WTC11 (cell line): ENCODE results near the gene SIRPD. TPM values are rescaled to one million over a fixed set of nuclear protein-coding genes. Genes with fewer than 3 reads are reported as not detected.

Source experiments
- ATAC-seq: fragments of 200-7000 bp; cut with Tn5 transposase; 2 replicates; pipeline ENCODE4 v1.10.0; 2021; ENCODE audit warnings: mild to moderate bottlenecking, moderate library complexity
- CTCF ChIA-PET: fragments of 300-600 bp; sonication (Branson Sonifier 250); formaldehyde crosslinking; loops from one replicate; lab custom pipeline; 2021; ENCODE audit warnings: antibody characterized with exemption; lab: Charles Lee
- POLR2A ChIA-PET: fragments of 350-600 bp; sonication (Branson Sonifier 250); formaldehyde crosslinking; loops from one replicate; lab custom pipeline; 2021; ENCODE audit warnings: antibody characterized with exemption; lab: Charles Lee
- DNase-seq: peaks from one replicate; pipeline ENCODE4 v3.0.0; 2021; ENCODE audit warnings: low spot score
- H3K27ac Mint-ChIP-seq: 2 replicates; pipeline ENCODE4 v1.8.0; 2021; ENCODE audit warnings: mixed read lengths
- H3K27me3 Mint-ChIP-seq: 2 replicates; pipeline ENCODE4 v1.8.0; 2021; ENCODE audit warnings: low read depth, mild to moderate bottlenecking, moderate library complexity, mixed read lengths
- H3K36me3 Mint-ChIP-seq: 2 replicates; pipeline ENCODE4 v1.8.0; 2021; ENCODE audit warnings: mixed read lengths
- H3K4me1 Mint-ChIP-seq: 2 replicates; pipeline ENCODE4 v1.8.0; 2022; ENCODE audit warnings: mixed read lengths
- H3K4me3 Mint-ChIP-seq: 2 replicates; pipeline ENCODE4 v1.8.0; 2021; ENCODE audit warnings: mild to moderate bottlenecking, moderate library complexity, mixed read lengths
- H3K9me3 Mint-ChIP-seq: 2 replicates; pipeline ENCODE4 v1.8.0; 2021; ENCODE audit warnings: mixed read lengths
- ARID4B ChIP-seq: sonication (generic); formaldehyde crosslinking; IDR thresholded peaks from 2 replicates; pipeline ENCODE4 v1.8.0; 2023; ENCODE audit warnings: missing genetic modification reagents, mild to moderate bottlenecking, borderline replicate concordance
- CDX4 ChIP-seq: fragments of 250-450 bp; sonication (Bioruptor Pico); IDR thresholded peaks from 2 replicates; pipeline ENCODE4 v1.9.0; 2021; ENCODE audit warnings: moderate library complexity, mild to moderate bottlenecking, inconsistent platforms, borderline replicate concordance
- CREB1 ChIP-seq: sonication (generic); formaldehyde crosslinking; IDR thresholded peaks from 2 replicates; pipeline ENCODE4 v1.8.0; 2023; ENCODE audit warnings: mild to moderate bottlenecking, missing genetic modification reagents
- CTCF ChIP-seq: fragments of 200-600 bp; IDR thresholded peaks from 2 replicates; pipeline ENCODE4 v1.8.0; 2022; ENCODE audit warnings: antibody characterized with exemption
- GABPB1 ChIP-seq: sonication (generic); formaldehyde crosslinking; IDR thresholded peaks from 2 replicates; pipeline ENCODE4 v1.8.1; 2023; ENCODE audit warnings: mild to moderate bottlenecking, missing genetic modification reagents
- MLX ChIP-seq: sonication (generic); formaldehyde crosslinking; IDR thresholded peaks from 2 replicates; pipeline ENCODE4 v1.8.1; 2023; ENCODE audit warnings: mild to moderate bottlenecking, missing genetic modification reagents, moderate library complexity
- NR1H2 ChIP-seq: sonication (generic); formaldehyde crosslinking; IDR thresholded peaks from 2 replicates; pipeline ENCODE4 v1.9.0; 2021; ENCODE audit warnings: mild to moderate bottlenecking, moderate library complexity, missing genetic modification reagents
- PRDM15 ChIP-seq: sonication (generic); formaldehyde crosslinking; IDR thresholded peaks from 2 replicates; pipeline ENCODE4 v1.8.0; 2022; ENCODE audit warnings: missing genetic modification reagents
- PRRX2 ChIP-seq: fragments of 250-450 bp; sonication (Bioruptor Pico); IDR thresholded peaks from 2 replicates; pipeline ENCODE4 v1.8.0; 2021; ENCODE audit warnings: mild to moderate bottlenecking
- SMAD3 ChIP-seq: sonication (generic); formaldehyde crosslinking; IDR thresholded peaks from 2 replicates; pipeline ENCODE4 v1.8.0; 2022; ENCODE audit warnings: missing genetic modification reagents, mild to moderate bottlenecking, borderline replicate concordance
- STAT6 ChIP-seq: sonication (generic); formaldehyde crosslinking; conservative IDR thresholded peaks from 2 replicates; pipeline ENCODE4 v1.8.1; 2023; ENCODE audit warnings: mild to moderate bottlenecking, low read depth, missing genetic modification reagents, moderate library complexity
- TEAD1 ChIP-seq: sonication (generic); formaldehyde crosslinking; IDR thresholded peaks from 2 replicates; pipeline ENCODE4 v1.8.0; 2022; ENCODE audit warnings: mild to moderate bottlenecking, missing genetic modification reagents
- ZNF138 ChIP-seq: sonication (generic); formaldehyde crosslinking; conservative IDR thresholded peaks from 2 replicates; pipeline ENCODE4 v1.8.1; 2022; ENCODE audit warnings: mild to moderate bottlenecking, moderate library complexity, missing genetic modification reagents
- ZNF416 ChIP-seq: fragments of 250-450 bp; sonication (Bioruptor Pico); IDR thresholded peaks from 2 replicates; pipeline ENCODE4 v1.9.0; 2021; ENCODE audit warnings: mild to moderate bottlenecking, inconsistent platforms
- total RNA-seq: library from RNA; stranded (reverse); gene quantifications from 3 replicates; pipeline ENCODE4 v1.2.3, GENCODE V29; 2021

Gene SIRPD
- total RNA-seq, 1 experiment from 2014 or later = not detected

GRCh38 chr20:1528811-1529210 lies 28.7 kb downstream of the SIRPD start:
- Mint-ChIP-seq H3K4me1 (no peaks in the 10 kb centered on the region; the same call in 1 of the 2 replicates), H3K27me3 (peaks cover 3% of the 10 kb centered on the region; the same call in 1 of the 2 replicates), H3K9me3 (0 out of 2 replicates have a peak, but pooled peaks cover 5% of the 10 kb centered on the region), H3K36me3 (no peaks in the 10 kb centered on the region), H3K27ac (no peak overlapping the region), H3K4me3 (no peak overlapping the region)
- CTCF ChIA-PET = interaction anchor here (0.9 kb wide), 1 partner anchor 25 kb away, joined by 3 read pairs; no protein-coding TSS in a partner anchor
- ATAC-seq = no peak
- DNase-seq = no peak
- POLR2A ChIA-PET = no interaction called here
- TF ChIP-seq STAT6 (CRISPR knock-in tag) (no peak), TEAD1 (CRISPR knock-in tag) (no peak)

- 0 out of 2 replicates have a peak, but pooled peaks cover 5% of the 10 kb centered on the region for H3K9me3 Mint-ChIP-seq
- no peak for DNase-seq
- CTCF ChIA-PET = interaction anchor here (1.5 to 2.3 kb wide), 2 partner anchors 24 to 249 kb away, joined by 3 to 6 read pairs; no protein-coding TSS in a partner anchor
- TF ChIP-seq PRRX2 (CRISPR knock-in tag) = no peak
- TF ChIP-seq GABPB1 = no peak
- no peak for TF ChIP-seq ARID4B (CRISPR knock-in tag)
- TF ChIP-seq CTCF = no peak
- TF ChIP-seq CREB1 (CRISPR knock-in tag) = no peak
- TF ChIP-seq NR1H2 (CRISPR knock-in tag) = no peak
- TF ChIP-seq ZNF138 (CRISPR knock-in tag) = no peak
- TF ChIP-seq ZNF416 (CRISPR knock-in tag) = no peak
- no peak for TF ChIP-seq CDX4
- TF ChIP-seq SMAD3 = no peak
- no peak for TF ChIP-seq MLX (CRISPR knock-in tag)
- TF ChIP-seq PRDM15 (CRISPR knock-in tag) = no peak
- no peaks in the 10 kb centered on the region for H3K4me1 Mint-ChIP-seq
- ATAC-seq = no peak
- POLR2A ChIA-PET = no interaction called here
- H3K27ac Mint-ChIP-seq = no peak overlapping the region
- H3K36me3 Mint-ChIP-seq = no peaks in the 10 kb centered on the region
- H3K4me3 Mint-ChIP-seq = no peak overlapping the region
- H3K27me3 Mint-ChIP-seq = peaks cover 3% of the 10 kb centered on the region; the same call in 1 of the 2 replicates
Observed at GRCh38 chr20:1527923-1528322, 29.6 kb downstream of the SIRPD start.
